Endothelial cell of umbilical vein (primary cell): ENCODE results near the gene G0S2. TPM values are rescaled to one million over a fixed set of nuclear protein-coding genes. Genes with fewer than 3 reads are reported as not detected.

Experiments used
- BruUV-seq: library from RNA; stranded (reverse); fragments of 400-500 nt; replicated peaks from 2 replicates; lab custom pipeline; 2021; lab: Mats Ljungman, UMichigan
- CTCF ChIA-PET: fragments of 300-600, 350-600 bp; sonication (Branson Sonifier 250); formaldehyde crosslinking; loops from one replicate; lab custom pipeline; 2021; ENCODE audit warnings: antibody characterized with exemption, inconsistent platforms; lab: Charles Lee
- POLR2A ChIA-PET: fragments of 300-600, 350-600 bp; sonication (Branson Sonifier 250); formaldehyde crosslinking; loops from one replicate; lab custom pipeline; 2021; ENCODE audit warnings: antibody characterized with exemption, inconsistent platforms; lab: Charles Lee
- DNase-seq: peaks from one replicate; pipeline ENCODE4 v3.0.0-alpha.2; 2011; ENCODE audit warnings: low read depth, low spot score
- FAIRE-seq: peaks from 2 replicates; lab custom pipeline; 2011; peaks lifted over from hg19 to GRCh38; lab: Jason Lieb, UNC
- H2AFZ ChIP-seq: 2 replicates; pipeline ENCODE4 v1.6.0; 2012; ENCODE audit warnings: low read depth, low read length, control low read depth, inconsistent platforms
- H3K27ac ChIP-seq: 2 replicates; pipeline ENCODE4 v1.5.1; 2011; ENCODE audit warnings: low read depth, mild to moderate bottlenecking, control low read depth, low read length, moderate library complexity; ENCODE audit not compliant: insufficient read depth
- H3K27me3 ChIP-seq, 2 experiments: 2 replicates each; pipeline versions ENCODE4 v1.6.0 to v1.6.1; 2011; ENCODE audit warnings: low read length in 2 of 2, mixed read lengths in 1 of 2; ENCODE audit not compliant: control insufficient read depth in 2 of 2, insufficient read depth in 2 of 2
- H3K36me3 ChIP-seq, 2 experiments: 2 replicates in 1 of 2; 3 replicates in 1 of 2; pipeline ENCODE4 v1.5.1; 2011; ENCODE audit warnings: low read length in 2 of 2, mild to moderate bottlenecking in 1 of 2, moderate library complexity in 1 of 2; ENCODE audit not compliant: control insufficient read depth in 2 of 2, insufficient read depth in 2 of 2; ENCODE audit errors: extremely low read depth in 1 of 2
- H3K4me1 ChIP-seq: 3 replicates; pipeline ENCODE4 v1.5.1; 2011; ENCODE audit warnings: mild to moderate bottlenecking, low read length; ENCODE audit not compliant: control insufficient read depth, insufficient read depth; ENCODE audit errors: extremely low read depth
- H3K4me2 ChIP-seq: 2 replicates; pipeline ENCODE4 v1.6.1; 2011; ENCODE audit warnings: low read length, control low read depth, mixed read lengths; ENCODE audit not compliant: insufficient read depth
- H3K4me3 ChIP-seq, 3 experiments: fragments of 200-600 bp in 1 of 3; sonication (generic), shearing (Covaris generic) in 1 of 3; replicated peaks in 1 of 3; 2 replicates each; pipeline ENCODE4 v1.5.1; 2011 to 2016; ENCODE audit warnings: control low read depth in 3 of 3, low read length in 3 of 3, mild to moderate bottlenecking in 2 of 3, inconsistent platforms in 1 of 3, low read depth in 1 of 3, moderate library complexity in 1 of 3; ENCODE audit not compliant: insufficient read depth in 1 of 3
- H3K79me2 ChIP-seq: 2 replicates; pipeline ENCODE4 v1.6.0; 2012; ENCODE audit warnings: low read length, inconsistent platforms; ENCODE audit not compliant: control insufficient read depth, insufficient read depth
- H3K9ac ChIP-seq: replicated peaks from 2 replicates; pipeline ENCODE3; 2011; ENCODE audit warnings: low read length, control low read depth; ENCODE audit not compliant: insufficient read depth; ENCODE audit errors: extremely low read depth
- H3K9me1 ChIP-seq: replicated peaks from 3 replicates; pipeline ENCODE4 v1.6.0; 2011; ENCODE audit warnings: mild to moderate bottlenecking, low read length; ENCODE audit not compliant: control insufficient read depth, insufficient read depth; ENCODE audit errors: extremely low read depth
- H3K9me3 ChIP-seq: replicated peaks from 2 replicates; pipeline ENCODE4 v1.5.1; 2012; ENCODE audit warnings: low read length, inconsistent platforms; ENCODE audit not compliant: control insufficient read depth, insufficient read depth
- H4K20me1 ChIP-seq: replicated peaks from 2 replicates; pipeline ENCODE3; 2011; ENCODE audit warnings: mild to moderate bottlenecking, low read length; ENCODE audit not compliant: control insufficient read depth, insufficient read depth; ENCODE audit errors: extremely low read depth
- CTCF ChIP-seq, 2 donors: IDR thresholded peaks; 1 replicate in 1 of 2; 2 replicates in 1 of 2; pipeline ENCODE4 v1.5.1; 2011; ENCODE audit warnings: low read length in 2 of 2, mild to moderate bottlenecking in 2 of 2, moderate library complexity in 2 of 2, control low read depth in 1 of 2, inconsistent platforms in 1 of 2, low read depth in 1 of 2; ENCODE audit not compliant: insufficient read depth in 1 of 2; ENCODE audit errors: extremely low read depth in 1 of 2
- EZH2 ChIP-seq: IDR thresholded peaks from 2 replicates; pipeline ENCODE4 v1.6.1; 2012; ENCODE audit warnings: borderline replicate concordance, low read depth, mild to moderate bottlenecking, moderate library complexity, low read length, inconsistent platforms; ENCODE audit not compliant: severe bottlenecking
- FOS ChIP-seq: IDR thresholded peaks from 2 replicates; pipeline ENCODE4 v1.6.1; 2011; ENCODE audit warnings: mild to moderate bottlenecking, low read length, moderate library complexity, borderline replicate concordance; ENCODE audit not compliant: insufficient read depth
- GATA2 ChIP-seq: IDR thresholded peaks from 2 replicates; pipeline ENCODE4 v1.7.0; 2011; ENCODE audit warnings: low read depth, mild to moderate bottlenecking, moderate library complexity, mixed read lengths, low read length; ENCODE audit not compliant: insufficient read length, insufficient read depth
- JUN ChIP-seq: IDR thresholded peaks from 2 replicates; pipeline ENCODE4 v1.6.1; 2011; ENCODE audit warnings: borderline replicate concordance, low read depth; ENCODE audit not compliant: insufficient read length, insufficient read depth
- MAX ChIP-seq: IDR thresholded peaks from 2 replicates; pipeline ENCODE4 v1.6.1; 2011; ENCODE audit not compliant: insufficient read depth, insufficient read length
- MYC ChIP-seq: IDR thresholded peaks from one replicate; pipeline ENCODE4 v1.6.1; 2011; ENCODE audit warnings: mild to moderate bottlenecking, low read depth, low read length
- POLR2A ChIP-seq: IDR thresholded peaks from 2 replicates; pipeline ENCODE4 v1.6.1; 2012; ENCODE audit warnings: low read depth, mild to moderate bottlenecking, control low read depth, low read length
- POLR2AphosphoS5 ChIP-seq: IDR thresholded peaks from 2 replicates; pipeline ENCODE4 v1.6.1; 2012; ENCODE audit warnings: low read depth, mild to moderate bottlenecking, control low read depth, low read length, moderate library complexity; ENCODE audit not compliant: insufficient read depth
- dilution Hi-C: fragments of 300-500 bp; cut with MboI; formaldehyde crosslinking; loops from one replicate; pipeline ENCODE4 v1.15.0; 2019; ENCODE audit warnings: low sequenced_read_pairs; ENCODE audit not compliant: extremely low pct_ligation_motif_present
- intact Hi-C: fragments of 100-400 bp; cut with micrococcal nuclease; formaldehyde crosslinking; loops from one replicate; pipeline ENCODE4 v1.10.0; 2022
- polyA plus RNA-seq, 4 experiments: library from polyadenylated mRNA; depleted of rRNA in 3 of 4; stranded (reverse) in 3 of 4; unstranded in 1 of 4; fragments of >200 nt; gene quantifications; 2 replicates each; pipeline versions ENCODE4 v1.2.1 to v1.2.3, GENCODE V29; 2011 to 2012; ENCODE audit warnings: missing spikeins in 1 of 4
- total RNA-seq: library from RNA; stranded (reverse); gene quantifications from 2 replicates; pipeline ENCODE4 v1.2.3, GENCODE V29; 2021

G0S2 gene
- total and polyA plus RNA-seq, 2 donors (not counting 3 experiments of a cell fraction or from before 2014, with no cell fraction given) = 0.91 to 1.9 TPM

- H3K9me3 ChIP-seq = no peaks in the 10 kb centered on the region
- BruUV-seq = TSS peak; percentile 53
- CTCF ChIA-PET = interaction anchor here (0.6 to 2.3 kb wide), 18 partner anchors 8 to 83 kb away, joined by 3 to 15 read pairs (median 4); partner anchors contain the start of gene G0S2
- peak; percentile 64 for TF ChIP-seq GATA2
- peak; percentile 80 for TF ChIP-seq JUN
- peak; percentile 81 for TF ChIP-seq POLR2AphosphoS5
- no peak for TF ChIP-seq MAX
- TF ChIP-seq FOS = peak; percentile 92
- no peak for TF ChIP-seq MYC
- no peak for TF ChIP-seq EZH2
- TF ChIP-seq CTCF (IDR thresholded peaks at IDR 0.05; ENCODE audit: extremely low read depth in 1 of 2, insufficient read depth in 1 of 2, low read depth in 1 of 2, low read length in 2 of 2) = no peak
- TF ChIP-seq POLR2A = no peak
- dilution Hi-C loops (no loop called here), intact Hi-C loops (loop anchor here (1.0 to 5.0 kb wide), 2 partner anchors 24 to 43 kb away; no protein-coding TSS in a partner anchor)
- peak overlapping the region; percentile 77 for H2AFZ ChIP-seq
- peak; percentile 100 for FAIRE-seq
- no peaks in the 10 kb centered on the region for H4K20me1 ChIP-seq
- H3K4me2 ChIP-seq = peak overlapping the region; percentile 70
- no peaks in the 10 kb centered on the region for H3K79me2 ChIP-seq
- peak; percentile 95 for DNase-seq
- H3K9me1 ChIP-seq = no peaks in the 10 kb centered on the region
- H3K27me3 ChIP-seq = no peaks in the 10 kb centered on the region
- no peaks in the 10 kb centered on the region for H3K36me3 ChIP-seq
- POLR2A ChIA-PET = interaction anchor here (0.7 to 1.0 kb wide), 2 partner anchors 24 to 52 kb away, joined by 3 to 4 read pairs; no protein-coding TSS in a partner anchor
- peaks cover 27% of the 10 kb centered on the region for H3K4me1 ChIP-seq
- peak overlapping the region; percentile 84 for H3K27ac ChIP-seq
- H3K4me3 ChIP-seq = no peak overlapping the region
- H3K9ac ChIP-seq = peak overlapping the region; percentile 45
Observed at GRCh38 chr1:209648931-209649776, 26.1 kb upstream of the G0S2 start.
